ENCODE measurements around the gene KRT23.

KRT23 gene

DNA sequence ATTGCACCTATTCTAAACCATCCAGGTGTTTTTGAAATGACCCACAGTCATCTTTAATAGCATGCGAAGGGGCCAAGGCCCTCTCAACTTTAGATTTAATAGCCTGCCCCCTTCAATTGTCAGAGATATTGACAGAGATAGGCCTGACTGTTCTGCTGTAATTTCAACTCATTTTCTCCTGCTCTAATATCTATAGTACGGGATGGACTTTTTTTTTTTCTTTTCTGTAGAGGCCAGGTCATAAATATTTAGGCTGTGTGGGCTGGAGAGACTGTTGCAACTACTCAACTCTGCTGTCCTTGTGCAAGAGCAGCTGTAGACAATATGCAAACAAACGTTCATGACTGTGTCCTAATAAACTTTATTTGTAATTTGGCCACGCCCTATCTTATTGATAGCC, 27.7 kb downstream of the KRT23 start:
- no peak for DNase-seq (ENCODE audit: low read depth)

DNA sequence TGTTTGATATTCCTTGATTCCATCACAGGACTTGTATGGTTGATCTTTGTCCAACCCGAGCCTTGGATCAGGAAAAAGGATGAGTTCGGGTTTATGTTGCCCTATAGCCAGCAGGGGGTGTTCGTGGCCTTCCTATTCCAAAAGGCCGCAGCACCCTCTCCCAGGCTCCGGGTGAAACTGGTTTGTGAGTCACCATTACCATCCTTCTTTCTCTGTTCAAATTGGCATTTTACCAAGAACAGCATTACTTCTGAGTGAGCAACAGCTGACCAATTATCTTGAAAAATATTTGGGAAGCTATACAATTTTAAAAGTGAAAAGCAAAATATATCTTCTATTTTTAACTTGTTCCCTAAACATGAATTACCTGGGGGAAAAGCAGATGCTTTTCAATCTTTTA, 28.1 kb downstream of the KRT23 start:
- DNase-seq (ENCODE audit: low read depth) = peak; percentile 24

DNA sequence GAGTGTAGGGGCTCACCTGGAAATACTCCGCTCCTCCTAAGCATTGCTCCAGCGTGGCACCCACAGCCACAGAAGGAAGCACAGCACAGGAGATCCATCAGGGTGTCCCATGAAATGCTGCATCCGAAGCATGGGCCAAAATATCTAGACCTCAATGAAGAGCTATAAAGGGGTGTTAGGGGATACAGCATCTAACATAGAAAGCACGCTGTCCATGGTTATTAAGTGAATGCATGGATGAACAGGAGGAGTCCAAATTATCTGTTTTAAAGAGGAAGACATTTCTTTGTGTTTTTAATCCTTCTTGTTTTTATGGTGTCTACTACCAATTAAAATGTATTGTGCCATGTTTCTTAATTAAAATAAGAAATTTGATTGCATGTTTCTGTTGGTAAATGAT, 30.8 kb downstream of the KRT23 start:
- DNase-seq (ENCODE audit: low read depth) = no peak

DNA sequence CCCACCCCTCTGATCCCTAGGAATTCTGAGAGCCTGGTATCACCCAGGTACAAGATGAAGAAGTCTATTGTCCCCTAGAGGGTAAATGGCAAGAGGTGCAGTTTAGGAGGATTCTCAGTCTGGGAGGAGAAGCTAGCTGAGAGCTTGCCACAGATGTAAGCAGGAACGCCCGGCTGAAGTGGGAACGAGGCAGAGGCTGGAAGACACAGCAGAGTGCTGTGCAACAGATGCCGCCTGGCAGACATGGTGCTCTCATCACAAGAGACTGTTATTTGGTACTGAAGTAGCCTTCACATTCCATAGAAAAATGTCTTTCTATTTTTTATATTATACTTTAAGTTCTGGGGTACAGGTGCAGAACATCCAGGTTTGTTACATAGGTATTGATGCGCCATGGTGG, 32.1 kb downstream of the KRT23 start:
- no peak for DNase-seq (ENCODE audit: low read depth)

DNA sequence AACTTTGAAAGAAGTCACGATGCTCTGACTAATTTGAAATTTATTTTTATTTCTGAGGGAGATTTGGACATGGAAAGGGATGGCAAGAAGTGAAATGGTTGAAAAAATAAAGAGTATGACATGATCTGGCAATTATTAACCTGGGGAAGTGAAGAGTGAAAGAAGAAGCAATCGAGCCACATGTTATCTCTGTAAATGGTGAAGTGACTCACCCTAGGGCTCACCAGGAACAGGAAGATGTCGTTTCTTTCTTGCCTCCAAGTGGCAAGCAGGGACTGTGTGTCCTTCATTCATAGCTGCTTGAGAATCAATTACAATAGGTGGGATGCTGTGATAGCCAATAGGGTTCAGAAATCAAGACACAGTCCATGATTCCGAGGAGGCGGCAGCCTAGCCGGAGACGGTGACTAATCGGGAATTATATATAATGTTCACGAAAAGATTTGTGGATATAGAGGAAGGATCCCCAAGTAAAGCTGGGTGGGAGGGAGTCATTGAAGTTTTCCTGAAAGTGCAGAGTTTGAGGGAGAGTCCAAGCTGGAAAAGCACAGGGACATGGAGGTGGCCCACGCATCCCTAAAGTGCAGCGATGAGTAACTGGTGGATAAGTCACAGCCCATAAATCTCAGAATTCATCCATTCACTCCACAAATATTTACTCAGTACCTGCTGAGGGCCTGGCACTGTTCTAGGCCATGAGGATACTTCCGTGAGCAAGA, 34.2 kb downstream of the KRT23 start:
- no peak for DNase-seq (ENCODE audit: low read depth)

DNA sequence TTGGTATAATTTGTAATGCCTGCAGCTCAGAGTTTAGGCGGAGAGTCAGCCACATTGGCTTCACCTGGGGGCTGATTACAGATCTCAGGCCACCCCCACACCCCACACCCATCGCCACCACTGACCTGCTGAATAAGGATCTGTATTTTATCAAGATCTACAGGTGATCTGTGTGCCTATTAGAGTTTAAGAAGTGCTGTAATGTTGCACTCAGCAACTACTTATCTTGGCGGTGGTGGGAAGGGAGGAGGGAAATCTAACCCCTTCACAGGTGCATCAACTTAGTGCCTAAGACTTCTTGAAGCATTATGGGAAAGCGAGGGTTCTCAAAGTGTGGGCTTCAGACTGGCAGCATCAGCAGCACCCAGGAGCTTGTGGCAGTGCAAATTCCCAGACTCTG, 34.9 kb downstream of the KRT23 start:
- DNase-seq (ENCODE audit: low read depth) = no peak

DNA sequence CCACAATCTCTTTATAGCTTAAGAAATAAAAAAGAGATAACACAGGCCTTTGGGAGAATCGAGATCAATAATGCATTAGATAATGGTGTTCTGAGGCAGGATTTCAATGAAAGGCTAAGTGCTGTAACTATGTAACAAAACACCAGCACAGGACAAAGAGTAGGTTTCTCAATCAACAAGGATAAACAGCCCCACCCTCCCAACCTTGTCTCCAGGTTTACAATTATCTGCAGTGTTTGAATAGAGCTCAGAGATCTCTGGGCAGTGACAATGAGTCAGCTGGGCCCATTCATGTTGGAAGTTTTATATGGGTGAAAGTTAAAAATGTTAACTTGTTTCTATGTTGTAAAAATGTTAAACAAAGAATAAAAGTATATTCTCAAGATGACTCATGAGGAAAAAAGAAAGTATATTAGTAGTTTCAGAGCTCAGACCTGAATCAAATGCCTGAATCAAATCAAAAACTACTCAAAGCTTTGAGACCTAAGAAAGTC, 35.4 kb downstream of the KRT23 start:
- no peak for DNase-seq (ENCODE audit: low read depth)

DNA sequence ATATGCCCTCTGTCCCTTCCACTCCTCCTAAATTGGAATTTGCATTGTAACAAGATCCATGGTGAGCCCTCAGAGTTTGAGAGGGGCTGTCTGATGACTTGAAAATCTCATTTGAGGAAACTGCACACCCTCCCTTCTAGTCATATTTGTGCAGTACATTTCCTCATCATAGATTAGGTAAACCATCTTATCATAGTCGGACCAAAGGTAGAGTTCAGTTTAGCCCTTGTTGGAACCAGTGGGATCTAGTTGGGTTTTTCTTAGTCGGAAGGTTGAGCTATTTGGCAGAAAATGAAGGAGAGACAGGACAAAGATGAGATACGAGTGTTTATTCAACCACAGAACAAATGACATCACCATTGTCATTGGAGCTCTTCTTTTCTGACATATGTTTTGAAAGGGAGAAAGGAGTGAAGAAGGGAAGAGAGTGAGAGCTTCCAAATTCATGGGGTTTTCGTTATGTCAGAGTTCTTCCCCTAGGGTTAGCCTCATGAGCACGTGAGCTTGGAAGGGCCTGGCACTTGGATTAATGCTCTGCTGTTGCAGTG, 36.6 kb downstream of the KRT23 start:
- no peak for DNase-seq (ENCODE audit: low read depth)

DNA sequence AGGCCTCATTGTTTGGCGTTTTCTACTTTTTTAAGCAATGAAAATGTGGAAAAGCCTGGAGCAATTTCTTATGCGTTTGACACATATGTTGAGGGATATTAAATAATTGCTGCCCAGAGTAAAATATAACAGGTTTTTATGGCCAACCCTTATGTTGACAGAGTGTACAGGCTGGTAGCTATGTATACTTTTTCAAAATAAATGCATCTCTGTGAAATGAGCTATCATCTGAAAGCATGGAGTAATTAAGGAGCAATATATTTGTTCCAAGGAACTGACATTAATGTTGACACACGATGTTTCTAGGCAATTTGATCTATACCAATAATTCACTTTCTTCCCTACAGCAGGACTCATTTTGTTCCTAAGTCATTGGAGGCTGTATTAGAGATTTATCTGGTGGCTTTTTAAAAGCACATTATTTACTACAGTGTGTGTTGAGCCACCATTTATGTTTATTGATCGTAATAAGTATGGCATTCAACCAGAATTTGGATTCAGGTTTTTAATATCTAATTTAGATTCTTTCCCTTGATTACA, 40.5 kb downstream of the KRT23 start:
- no peak for DNase-seq (ENCODE audit: low read depth)

DNA sequence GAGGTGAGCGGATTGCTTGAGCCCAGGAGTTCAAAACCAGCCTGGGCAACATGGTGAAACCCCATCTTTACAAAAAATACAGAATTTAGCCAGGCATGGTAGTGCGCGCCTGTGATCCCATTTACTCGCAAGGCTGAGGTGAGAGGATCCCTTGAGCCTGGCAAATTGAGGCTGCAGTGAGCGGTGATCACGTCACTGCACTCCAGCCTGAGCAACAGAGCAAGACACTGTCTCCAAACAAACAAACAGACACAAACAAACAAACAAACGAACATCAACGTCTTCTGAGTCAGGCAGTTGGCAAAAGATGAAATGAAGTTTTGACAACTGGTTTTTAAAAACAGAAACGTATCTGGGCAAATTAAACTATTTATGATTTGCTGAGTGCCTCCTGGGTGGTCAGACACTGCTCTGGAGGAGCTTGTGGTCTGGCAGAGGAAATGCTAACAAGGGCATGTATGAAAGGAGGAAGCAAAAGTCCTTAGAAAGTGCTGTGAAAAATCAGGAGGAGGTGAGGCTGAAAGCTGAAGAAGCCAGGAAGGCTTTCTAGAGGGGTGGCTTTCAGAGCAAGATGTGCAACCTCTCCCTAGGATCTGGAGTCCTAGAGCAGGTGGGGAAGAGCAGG, 42.2 kb downstream of the KRT23 start:
- DNase-seq (ENCODE audit: low read depth) = no peak

DNA sequence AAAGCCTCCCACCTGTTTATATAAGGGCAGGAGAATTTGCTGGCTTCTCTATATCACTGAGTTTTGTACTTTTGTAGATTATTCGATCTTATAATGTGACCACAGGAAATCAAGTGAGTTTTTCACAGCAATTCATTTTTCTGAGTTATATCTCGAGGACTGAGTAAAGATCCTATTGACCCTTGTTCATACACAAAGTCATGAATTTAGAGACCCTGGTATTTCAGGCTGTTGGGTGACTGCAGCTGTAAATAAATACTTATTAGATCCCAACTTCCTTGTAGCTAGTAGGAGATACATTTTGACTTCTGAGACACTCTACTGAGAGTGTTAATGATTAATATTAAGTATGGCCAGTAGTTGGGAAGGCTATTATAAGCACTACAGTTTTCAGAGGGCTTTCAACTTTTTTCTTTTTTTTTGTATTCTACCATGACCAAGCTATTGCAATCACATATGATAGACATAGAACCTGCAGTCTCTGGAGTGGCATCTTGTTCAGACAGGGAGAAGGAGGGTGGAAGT, 49.2 kb downstream of the KRT23 start:
- DNase-seq (ENCODE audit: low read depth) = no peak

DNA sequence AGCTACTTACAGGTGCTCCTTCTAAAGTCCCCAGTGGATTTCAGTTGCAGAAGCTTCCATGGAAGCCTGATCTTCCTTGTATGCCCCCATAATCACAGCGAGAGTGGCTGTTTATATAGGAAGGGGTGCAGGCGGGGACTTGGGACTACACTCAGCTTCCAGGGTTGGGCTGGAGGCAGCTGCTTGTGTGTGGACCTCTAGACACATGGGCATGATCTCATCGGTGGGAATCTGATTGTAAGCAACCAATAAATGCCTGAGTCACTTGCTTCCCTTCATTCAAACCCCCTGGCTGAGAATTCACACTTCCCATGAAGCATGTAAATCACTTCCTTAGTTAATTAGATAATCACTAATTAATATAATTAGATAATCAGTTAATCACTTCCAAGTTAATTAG, 51.4 kb downstream of the KRT23 start:
- DNase-seq (ENCODE audit: low read depth) = no peak

DNA sequence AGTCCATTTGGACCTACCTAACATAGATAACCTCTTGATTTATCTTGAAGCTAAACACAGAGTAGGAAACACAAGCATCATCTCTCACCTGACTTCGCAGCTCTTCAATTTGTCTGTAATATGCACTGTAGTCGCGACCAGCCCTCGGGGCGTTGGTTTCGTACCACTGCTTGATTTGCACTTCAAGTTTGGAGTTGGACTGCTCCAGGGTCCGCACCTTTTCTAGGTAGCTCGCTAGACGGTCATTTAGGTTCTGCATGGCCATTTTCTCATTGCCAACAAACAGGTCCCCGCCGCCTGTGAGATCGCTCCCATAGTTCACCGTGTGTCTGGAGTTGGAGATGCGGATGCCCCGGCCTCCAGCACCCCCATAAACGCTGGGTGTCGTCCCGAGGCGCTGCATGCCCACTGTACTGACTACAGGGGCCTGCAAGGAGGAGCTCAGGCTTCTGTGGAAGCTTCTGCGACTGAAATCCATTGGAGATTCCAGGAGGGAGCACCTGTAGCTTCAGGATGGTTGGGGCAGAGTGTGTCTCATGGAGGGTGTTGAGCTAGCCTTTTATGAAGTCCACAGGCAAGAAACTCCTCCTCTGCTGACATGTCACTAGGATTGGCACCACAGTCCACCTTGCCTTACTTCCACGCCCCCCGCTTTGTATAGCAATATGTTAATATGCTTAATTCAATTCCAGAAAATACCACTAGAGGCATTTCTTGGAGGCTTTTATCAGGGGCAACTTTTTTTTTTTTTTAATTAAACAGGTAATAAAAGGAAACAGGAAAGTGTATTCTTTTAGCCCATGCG, 52.5 kb downstream of the KRT23 start, which contains the start of gene KRT20:
TSS of gene KRT20 (minus strand) at position 535 of the 805 bp plus-strand sequence. CDS start at position 478, 57 bp downstream.
- no peak for DNase-seq (ENCODE audit: low read depth)

DNA sequence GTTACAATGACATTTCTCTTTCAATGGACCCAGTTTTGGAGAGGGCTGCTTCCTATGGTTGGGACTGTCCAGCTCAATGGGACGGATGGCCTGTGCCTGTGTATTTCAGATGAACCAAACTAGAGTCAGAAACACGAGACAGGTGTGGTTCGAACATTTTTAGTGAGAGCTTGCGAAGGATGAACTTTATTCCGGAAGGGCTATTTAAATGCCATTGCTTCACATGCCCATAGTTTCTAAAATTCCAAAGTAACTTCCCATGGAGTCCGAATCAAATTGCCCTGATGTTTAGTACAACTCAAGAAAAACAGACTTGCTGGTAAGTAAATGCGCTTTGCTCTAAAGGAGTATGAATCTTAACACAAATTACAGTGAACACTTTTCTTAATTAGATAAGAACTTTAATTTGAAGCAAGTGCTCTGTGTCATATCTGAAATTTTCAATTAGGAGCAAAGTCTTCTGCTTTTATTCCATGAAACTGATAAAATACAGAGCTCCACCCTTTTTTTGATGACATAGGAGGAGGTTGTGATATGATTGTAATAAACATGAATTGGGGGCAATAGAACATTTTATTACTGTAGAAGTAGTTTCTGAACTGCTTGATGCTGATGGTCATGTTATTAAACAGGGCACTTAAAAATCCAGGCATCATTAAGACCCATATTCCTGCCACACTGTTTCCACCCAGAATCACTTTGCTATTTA, 53.7 kb downstream of the KRT23 start:
- no peak for DNase-seq (ENCODE audit: low read depth)

DNA sequence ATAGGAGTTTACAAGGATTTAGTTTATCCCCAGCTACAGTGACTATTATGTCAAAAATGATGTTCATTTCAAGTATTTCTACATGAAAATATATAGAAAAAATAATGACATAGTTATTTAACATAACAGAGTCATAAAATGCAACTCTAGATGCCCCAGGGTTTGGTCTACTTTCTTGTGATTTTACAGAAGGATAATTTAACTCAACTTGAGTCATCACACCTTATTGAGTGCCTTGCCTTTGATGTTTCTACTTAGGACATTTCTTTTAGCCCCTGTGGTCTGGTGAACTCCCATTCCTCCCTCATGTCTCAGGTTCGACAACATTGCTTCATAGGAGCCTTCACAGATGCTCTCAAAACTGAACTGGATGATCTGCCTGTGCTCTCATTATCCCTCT, 54.4 kb downstream of the KRT23 start:
- no peak for DNase-seq (ENCODE audit: low read depth)

DNA sequence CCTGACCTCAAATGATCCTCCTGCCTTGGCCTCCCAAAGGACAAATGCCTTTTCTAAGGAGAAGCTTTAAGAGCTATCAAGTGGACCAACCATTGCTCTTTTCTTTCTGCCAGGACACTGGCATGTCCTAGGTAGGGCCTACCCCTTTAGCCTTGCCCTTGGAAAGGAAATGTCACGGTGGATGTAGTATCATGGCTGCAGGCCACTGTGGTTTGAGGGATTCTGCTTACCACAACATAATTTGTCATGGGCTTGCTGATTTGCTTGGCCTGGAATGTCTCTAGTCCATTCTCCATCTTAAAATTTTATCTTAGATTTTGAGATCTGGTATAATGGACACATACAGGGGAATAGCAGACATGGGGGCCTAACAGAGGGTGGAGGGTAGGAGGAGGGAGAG, 58.4 kb downstream of the KRT23 start:
- DNase-seq (ENCODE audit: low read depth) = no peak

DNA sequence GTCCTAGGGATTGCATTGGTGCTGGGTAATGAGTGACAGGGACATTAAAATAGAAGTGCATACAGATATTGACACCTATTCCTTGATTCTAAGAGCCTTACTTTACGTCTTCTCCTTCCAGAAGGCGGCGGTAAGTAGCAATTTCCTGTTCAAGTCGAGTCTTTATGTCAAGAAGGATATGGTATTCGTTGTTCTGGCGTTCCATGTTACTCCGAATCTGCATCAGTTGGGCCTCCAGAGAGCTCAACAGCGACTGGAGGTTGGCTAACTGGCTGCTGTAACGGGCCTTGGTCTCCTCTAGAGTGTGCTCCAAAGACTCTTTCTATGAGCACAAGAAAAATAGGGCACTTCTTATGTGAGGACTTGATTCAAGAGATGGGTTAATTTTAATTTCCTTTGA, 59.4 kb downstream of the KRT23 start:
- DNase-seq (ENCODE audit: low read depth) = no peak

DNA sequence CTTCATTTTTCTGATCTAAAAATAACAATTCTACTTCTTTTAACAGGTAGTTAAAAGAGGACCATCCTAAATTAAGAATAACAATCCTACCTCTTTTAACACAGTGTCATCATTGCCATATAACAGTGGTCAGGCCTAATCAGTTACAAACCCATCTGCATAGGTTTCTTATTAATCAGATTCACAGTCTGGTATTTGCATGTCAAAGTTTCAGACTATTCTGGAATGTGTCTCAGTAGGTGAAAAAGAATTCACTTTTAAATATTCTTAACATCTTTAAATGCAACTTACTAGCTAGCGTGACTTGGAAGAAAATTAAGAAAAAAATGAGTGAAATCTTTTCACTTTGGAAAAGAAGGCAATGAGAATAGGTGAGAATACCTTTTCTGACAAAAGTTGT, 63.6 kb downstream of the KRT23 start:
- DNase-seq (ENCODE audit: low read depth) = no peak

DNA sequence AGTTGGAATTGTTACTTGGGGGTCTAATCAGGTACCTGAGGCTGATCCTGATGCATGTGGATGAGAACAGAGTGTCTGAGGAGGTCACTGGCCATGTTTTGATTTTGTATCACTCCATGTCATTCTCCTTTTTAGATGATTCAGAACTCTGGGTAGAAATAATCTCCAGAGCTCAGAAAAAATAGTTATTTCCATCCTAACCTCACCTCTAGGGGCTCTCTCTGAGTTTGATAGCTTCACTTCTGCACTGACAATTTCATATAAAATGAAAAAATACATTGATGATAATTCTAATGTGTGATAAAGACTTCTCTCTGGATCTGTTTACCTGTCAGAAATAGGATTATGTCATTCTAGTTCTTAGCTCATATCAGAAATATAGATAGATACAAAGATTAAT, 64.2 kb downstream of the KRT23 start:
- no peak for DNase-seq (ENCODE audit: low read depth)
